Gastrocnemius medialis (tissue), 4 donors: ENCODE results near the gene OLR1. TPM values are rescaled to one million over a fixed set of nuclear protein-coding genes. Genes with fewer than 3 reads are reported as not detected.

Source experiments
- ATAC-seq, 2 donors: fragments of 150-250 bp; one replicate each; pipeline ENCODE4 v1.9.1; 2016
- DNase-seq, 2 donors: peaks; one replicate each; pipeline ENCODE4 v3.0.0-alpha.2; 2019
- H3K27ac ChIP-seq, 4 donors: fragments of 200-600 bp; sonication (generic); 1 replicate in 1 of 4; 2 replicates in 3 of 4; pipeline ENCODE4 v1.5.1; 2016 to 2018; ENCODE audit warnings: mild to moderate bottlenecking in 2 of 4, moderate library complexity in 1 of 4
- H3K27me3 ChIP-seq, 3 donors: fragments of 200-600 bp; sonication (generic) in 2 of 3; 1 replicate in 1 of 3; 2 replicates in 2 of 3; pipeline versions ENCODE4 v1.5.1 to v1.6.0; 2016 to 2019; ENCODE audit warnings: mild to moderate bottlenecking in 1 of 3, moderate library complexity in 1 of 3
- H3K36me3 ChIP-seq, 2 donors: fragments of 200-600 bp; sonication (generic) in 1 of 2; one replicate each; pipeline ENCODE4 v1.5.1; 2017 to 2018
- H3K4me1 ChIP-seq, 2 donors: fragments of 200-600 bp; sonication (generic) in 1 of 2; one replicate each; pipeline ENCODE4 v1.5.1; 2016 to 2017; ENCODE audit warnings: mild to moderate bottlenecking in 2 of 2
- H3K4me3 ChIP-seq, 4 donors: fragments of 200-600 bp; sonication (generic) in 3 of 4; 1 replicate in 1 of 4; 2 replicates in 3 of 4; pipeline ENCODE4 v1.5.1; 2016 to 2019; ENCODE audit warnings: mild to moderate bottlenecking in 2 of 4
- H3K9me3 ChIP-seq, 3 donors: fragments of 200-600 bp; sonication (generic) in 2 of 3; 1 replicate in 1 of 3; 2 replicates in 2 of 3; pipeline ENCODE4 v1.5.1; 2016 to 2019
- POLR2A ChIP-seq, 2 donors: fragments of 450-650 bp; IDR thresholded peaks; one replicate each; pipeline ENCODE4 v1.6.1; 2017; ENCODE audit warnings: antibody characterized with exemption in 2 of 2, mild to moderate bottlenecking in 2 of 2, moderate library complexity in 2 of 2
- in situ Hi-C, 4 donors: fragments of 200-750 bp; cut with MboI; loops; one replicate each; pipeline versions ENCODE4 v1.15.0 to v1.8.0; 2017; ENCODE audit warnings: low sequenced_read_pairs in 4 of 4
- intact Hi-C: fragments of 100-400 bp; cut with DNase I; formaldehyde crosslinking; loops from one replicate; pipeline ENCODE4 v1.15.1; 2023; ENCODE audit warnings: low total_unique reads
- total RNA-seq, 4 donors: library from RNA; depleted of rRNA; stranded (reverse); fragments of >200 nt; gene quantifications; one replicate each; pipeline versions ENCODE4 v1.1.0 to v1.2.3, GENCODE V29; 2016
- TF ChIP-seq, protein P1 (sequence below), 5 experiments: fragments of 450-650 bp in 3 of 5; fragments of 200-600 bp in 2 of 5; sonication (generic) in 2 of 5; IDR thresholded peaks in 4 of 5; conservative IDR thresholded peaks in 1 of 5; 1 replicate in 4 of 5; 2 replicates in 1 of 5; pipeline ENCODE4 v1.5.1; 2016 to 2019; ENCODE audit warnings: antibody characterized with exemption in 5 of 5, mild to moderate bottlenecking in 3 of 5, moderate library complexity in 3 of 5

OLR1 gene
- total RNA-seq, 4 donors from 2014 or later: 0.42 TPM; not detected in 3

DNA sequence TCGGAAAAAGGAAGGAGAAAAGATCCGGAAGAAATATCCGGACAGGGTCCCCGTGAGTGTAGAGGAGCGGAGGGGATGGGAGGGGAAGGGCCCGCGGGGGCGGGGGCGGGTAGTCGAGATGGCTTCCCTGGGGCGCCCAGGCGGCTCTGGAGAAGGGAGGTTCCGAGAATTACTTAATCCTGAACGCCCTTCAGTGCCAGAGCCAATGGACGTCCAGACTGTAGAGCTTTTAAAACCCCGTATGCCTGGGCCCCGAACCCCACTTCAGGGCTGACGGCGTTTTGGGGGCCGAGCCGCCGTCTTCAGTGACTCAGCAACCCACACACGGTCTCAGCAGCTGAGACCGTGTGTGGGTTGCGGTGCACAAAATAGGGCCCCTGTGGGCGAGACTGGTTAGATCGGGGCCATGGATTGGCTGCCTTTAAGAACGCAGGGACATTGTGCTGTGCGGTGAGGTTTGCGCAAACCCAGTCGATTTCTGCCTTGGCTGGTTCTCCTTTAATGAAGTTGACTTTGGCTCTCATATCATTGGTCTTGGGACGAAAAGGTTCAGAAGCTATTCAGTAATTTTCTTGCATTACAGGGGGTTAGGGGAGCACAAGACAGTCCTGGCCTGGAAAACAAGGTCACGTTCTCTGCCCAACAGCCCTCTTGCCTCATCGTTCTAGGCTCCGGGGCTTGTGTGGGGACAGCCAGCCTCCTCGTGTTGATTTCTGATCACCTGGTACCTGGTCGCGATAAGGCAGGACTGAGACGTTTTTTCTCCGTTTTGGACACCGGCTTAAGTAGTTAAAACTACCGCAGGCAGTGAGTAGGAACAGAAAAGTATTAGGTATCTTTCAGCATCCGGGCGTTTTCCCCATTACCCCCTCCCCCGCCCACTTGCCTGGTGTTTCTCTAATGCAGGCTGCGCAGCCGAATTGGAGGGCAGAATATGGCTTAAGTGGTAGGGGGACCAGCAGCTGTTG, 41.5 kb upstream of the OLR1 start:
- peak; percentile 85 to 86 for DNase-seq
- H3K27ac ChIP-seq: peak overlapping the region; percentile 98 to 100 (median 98)
- in situ Hi-C loops: loop anchor here (5.0 to 25.0 kb wide), 3 partner anchors 499 to 1574 kb away; partner anchors contain the start of gene YBX3 (in 3 of the 4)
- peak; percentile 75 to 76 for TF ChIP-seq POLR2A (IDR thresholded peaks at IDR 0.05)
- TF ChIP-seq, protein P1, sequence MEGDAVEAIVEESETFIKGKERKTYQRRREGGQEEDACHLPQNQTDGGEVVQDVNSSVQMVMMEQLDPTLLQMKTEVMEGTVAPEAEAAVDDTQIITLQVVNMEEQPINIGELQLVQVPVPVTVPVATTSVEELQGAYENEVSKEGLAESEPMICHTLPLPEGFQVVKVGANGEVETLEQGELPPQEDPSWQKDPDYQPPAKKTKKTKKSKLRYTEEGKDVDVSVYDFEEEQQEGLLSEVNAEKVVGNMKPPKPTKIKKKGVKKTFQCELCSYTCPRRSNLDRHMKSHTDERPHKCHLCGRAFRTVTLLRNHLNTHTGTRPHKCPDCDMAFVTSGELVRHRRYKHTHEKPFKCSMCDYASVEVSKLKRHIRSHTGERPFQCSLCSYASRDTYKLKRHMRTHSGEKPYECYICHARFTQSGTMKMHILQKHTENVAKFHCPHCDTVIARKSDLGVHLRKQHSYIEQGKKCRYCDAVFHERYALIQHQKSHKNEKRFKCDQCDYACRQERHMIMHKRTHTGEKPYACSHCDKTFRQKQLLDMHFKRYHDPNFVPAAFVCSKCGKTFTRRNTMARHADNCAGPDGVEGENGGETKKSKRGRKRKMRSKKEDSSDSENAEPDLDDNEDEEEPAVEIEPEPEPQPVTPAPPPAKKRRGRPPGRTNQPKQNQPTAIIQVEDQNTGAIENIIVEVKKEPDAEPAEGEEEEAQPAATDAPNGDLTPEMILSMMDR (IDR thresholded peaks at IDR 0.05 in 4 of 5, conservative IDR thresholded peaks at IDR 0.05 in 1 of 5): no peak
- intact Hi-C loops: loop anchor here (1.0 to 5.0 kb wide), 3 partner anchors 399 to 1574 kb away; partner anchors contain the start of gene MAGOHB
- H3K27me3 ChIP-seq: no peaks in the 10 kb centered on the region
- peaks cover 24 to 25% of the 10 kb centered on the region in 2 donors for H3K4me1 ChIP-seq
- ATAC-seq: peak; percentile 57 to 63
- peaks cover 0 to 26% of the 10 kb centered on the region in 2 donors for H3K36me3 ChIP-seq
- no peaks in the 10 kb centered on the region for H3K9me3 ChIP-seq
- peak overlapping the region; percentile 75 to 96 (median 88) for H3K4me3 ChIP-seq

DNA sequence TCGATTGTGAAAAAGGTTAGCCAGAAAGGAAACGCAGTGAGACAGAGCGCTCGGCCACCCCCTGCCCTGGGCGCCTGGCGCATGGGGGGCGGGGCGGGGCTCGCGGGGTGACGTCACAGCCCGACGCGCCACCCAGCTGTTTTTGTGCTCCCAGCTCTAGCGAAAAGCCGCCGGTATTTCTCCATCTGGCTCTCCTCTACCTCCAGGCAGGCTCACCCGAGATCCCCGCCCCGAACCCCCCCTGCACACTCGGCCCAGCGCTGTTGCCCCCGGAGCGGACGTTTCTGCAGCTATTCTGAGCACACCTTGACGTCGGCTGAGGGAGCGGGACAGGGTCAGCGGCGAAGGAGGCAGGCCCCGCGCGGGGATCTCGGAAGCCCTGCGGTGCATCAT, 40.8 kb upstream of the OLR1 start, which contains the start of gene GABARAPL1:
Gene GABARAPL1 (plus strand): TSS at position 139 of the 393 bp plus-strand sequence. CDS start 253 bp downstream, at position 392.
- in situ Hi-C loops (loop anchor here (5.0 to 25.0 kb wide), 3 partner anchors 500 to 1575 kb away; partner anchors contain the start of gene YBX3 (in 3 of the 4)), intact Hi-C loops (loop anchor here (1.0 to 5.0 kb wide), 4 partner anchors 400 to 1575 kb away; partner anchors contain the start of gene MAGOHB)
- Histone ChIP-seq H3K9me3 (no peaks in the 10 kb centered on the region), H3K27ac (peak within 1 kb of the TSS; percentile 98 to 100 (median 98)), H3K36me3 (peaks cover 0 to 19% of the 10 kb centered on the region in 2 donors), H3K4me1 (peaks cover 18 to 24% of the 10 kb centered on the region in 2 donors), H3K4me3 (peak within 1 kb of the TSS; percentile 75 to 96 (median 88)), H3K27me3 (no peaks in the 10 kb centered on the region)
- peak; percentile 69 to 73 for ATAC-seq
- TF ChIP-seq, protein P1 (IDR thresholded peaks at IDR 0.05 in 4 of 5, conservative IDR thresholded peaks at IDR 0.05 in 1 of 5): no peak
- TF ChIP-seq POLR2A (IDR thresholded peaks at IDR 0.05): peak; percentile 80 to 92
- peak; percentile 82 to 88 for DNase-seq

DNA sequence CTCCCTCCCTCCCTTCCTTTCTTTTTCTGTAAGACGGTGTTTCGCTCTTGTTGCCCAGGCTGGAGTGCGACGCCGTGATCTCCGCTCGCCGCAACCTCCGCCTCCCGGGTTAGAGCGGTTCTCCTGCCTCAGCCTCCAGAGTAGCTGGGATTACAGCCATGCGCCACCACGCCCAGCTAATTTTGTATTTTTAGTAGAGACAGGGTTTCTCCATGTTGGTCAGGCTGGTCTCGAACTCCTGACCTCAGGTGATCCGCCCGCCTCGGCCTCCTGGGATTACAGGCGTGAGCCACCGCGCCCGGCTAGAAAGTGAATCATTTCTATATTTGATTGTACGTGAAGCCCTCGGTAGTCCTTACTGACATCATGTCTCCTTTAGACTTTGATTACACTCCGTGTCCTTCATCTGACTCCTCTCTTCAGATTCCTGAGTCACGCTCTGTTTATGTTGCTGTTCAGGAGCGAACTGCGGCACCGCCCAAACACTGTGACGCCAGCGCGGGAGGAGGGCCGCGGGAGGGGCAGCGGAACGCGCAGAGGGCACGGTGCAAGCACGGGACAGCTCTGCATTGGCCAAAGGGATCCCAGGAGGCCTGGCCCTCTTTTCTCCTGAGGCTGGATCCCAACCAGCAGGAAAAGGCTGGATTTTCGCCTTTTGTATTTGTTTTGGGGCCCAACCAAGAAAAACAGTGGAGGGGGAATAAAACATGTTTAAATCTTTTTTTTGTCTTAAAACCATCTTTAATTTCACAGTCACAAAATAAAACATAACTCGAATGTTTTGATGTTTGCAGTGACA, 40.2 kb upstream of the OLR1 start:
- H3K36me3 ChIP-seq: peaks cover 0 to 13% of the 10 kb centered on the region in 2 donors
- peaks cover 12 to 19% of the 10 kb centered on the region in 2 donors for H3K4me1 ChIP-seq
- in situ Hi-C loops: loop anchor here (5.0 to 25.0 kb wide), 3 partner anchors 500 to 1575 kb away; partner anchors contain the start of gene YBX3 (in 3 of the 4)
- peak overlapping the region; percentile 98 to 100 (median 98) for H3K27ac ChIP-seq
- ATAC-seq: peak; percentile 85 to 86
- DNase-seq: peak; percentile 97 to 99
- TF ChIP-seq, protein P1 (IDR thresholded peaks at IDR 0.05 in 4 of 5, conservative IDR thresholded peaks at IDR 0.05 in 1 of 5): no peak
- TF ChIP-seq POLR2A (IDR thresholded peaks at IDR 0.05): peak; percentile 67 to 93
- no peaks in the 10 kb centered on the region for H3K9me3 ChIP-seq
- H3K27me3 ChIP-seq: no peaks in the 10 kb centered on the region
- H3K4me3 ChIP-seq: peak overlapping the region; percentile 75 to 96 (median 88)
- intact Hi-C loops: loop anchor here (1.0 to 5.0 kb wide), 3 partner anchors 400 to 1575 kb away; partner anchors contain the start of gene MAGOHB
